Stimulated activated CD4-positive, alpha-beta T cell treated with anti-CD3 and anti-CD28 coated beads, Interleukin-4, amount 100 ng/mL, for 4 hours (primary cell): ENCODE results near the gene SBNO2.

Source experiments
- DNase-seq, 2 experiments: peaks; one replicate each; pipeline ENCODE4 v3.0.0-alpha.2; 2020

SBNO2 gene

DNA sequence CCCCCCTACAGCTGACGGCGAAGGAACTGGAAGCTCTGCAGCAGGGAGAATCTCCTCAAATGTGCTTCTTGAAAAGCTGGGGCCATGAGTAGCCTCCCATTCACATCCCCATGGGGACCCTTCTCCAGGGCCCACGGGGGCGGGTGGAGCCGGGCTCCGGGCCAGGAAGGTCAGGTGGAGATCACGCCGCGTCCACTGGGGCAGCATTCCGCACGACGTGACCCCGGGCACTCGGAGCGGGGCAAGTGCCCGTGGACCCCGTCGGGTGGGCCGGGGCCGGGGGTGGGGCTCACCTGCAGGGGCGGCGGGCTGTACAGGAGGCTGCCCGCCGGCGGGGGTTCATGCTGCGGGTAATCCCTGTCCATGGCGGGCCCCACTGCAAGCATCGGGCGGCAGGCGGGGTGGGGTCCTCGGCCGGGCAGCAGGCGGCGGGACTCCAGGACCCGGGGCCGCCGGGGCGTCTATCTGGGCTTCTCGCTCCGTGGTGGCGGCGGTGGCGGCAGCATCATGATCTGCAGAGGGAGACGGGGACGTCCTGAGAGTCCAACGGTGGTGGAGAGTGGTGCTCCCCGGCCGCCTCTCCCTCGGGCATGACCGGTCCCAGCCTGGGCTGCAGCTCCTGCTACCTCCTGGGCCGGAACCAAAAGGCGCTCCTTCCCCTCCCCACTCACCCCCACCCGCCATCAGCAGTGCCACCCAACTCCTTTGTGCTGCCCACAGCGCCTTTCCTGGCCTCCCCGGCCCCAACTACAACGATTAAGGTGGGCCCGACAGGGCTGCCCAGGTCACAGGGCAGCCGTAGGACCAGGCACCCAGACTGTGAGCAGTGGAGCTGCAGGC is 20.0 kb downstream of the SBNO2 start:
- no peak for DNase-seq

DNA sequence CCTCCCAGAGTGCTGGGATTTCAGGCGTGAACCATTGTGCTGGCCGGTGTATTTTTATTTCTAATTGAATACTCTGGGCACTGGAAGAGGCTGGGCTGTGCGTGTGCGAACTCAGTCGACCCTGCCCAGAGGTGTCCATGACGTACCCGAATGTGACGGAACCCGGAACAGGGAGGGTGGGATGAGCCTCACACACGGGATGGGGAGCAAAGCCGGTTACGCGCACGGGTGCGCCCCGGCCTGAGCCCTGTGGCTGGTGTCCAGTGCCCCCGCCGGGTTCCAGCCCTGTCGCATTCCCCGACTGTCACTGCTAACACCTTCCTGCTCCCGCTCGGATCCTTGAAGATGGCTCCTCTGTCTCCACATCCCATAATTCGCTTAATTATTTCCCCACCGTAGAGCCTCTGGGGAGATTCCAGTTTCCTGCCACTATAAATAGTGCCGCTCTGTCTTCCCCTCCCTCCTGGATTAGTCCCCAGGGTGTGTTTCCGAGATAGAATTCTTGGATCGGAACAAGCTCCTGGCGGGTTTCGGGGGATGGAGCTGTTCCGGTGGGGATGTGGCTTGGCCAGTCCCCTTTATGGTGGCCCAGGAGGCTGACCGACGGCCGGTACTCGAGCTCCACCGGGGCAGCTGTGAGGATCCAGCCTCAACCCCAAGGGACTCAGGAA is 22.0 kb downstream of the SBNO2 start:
- DNase-seq: no peak

DNA sequence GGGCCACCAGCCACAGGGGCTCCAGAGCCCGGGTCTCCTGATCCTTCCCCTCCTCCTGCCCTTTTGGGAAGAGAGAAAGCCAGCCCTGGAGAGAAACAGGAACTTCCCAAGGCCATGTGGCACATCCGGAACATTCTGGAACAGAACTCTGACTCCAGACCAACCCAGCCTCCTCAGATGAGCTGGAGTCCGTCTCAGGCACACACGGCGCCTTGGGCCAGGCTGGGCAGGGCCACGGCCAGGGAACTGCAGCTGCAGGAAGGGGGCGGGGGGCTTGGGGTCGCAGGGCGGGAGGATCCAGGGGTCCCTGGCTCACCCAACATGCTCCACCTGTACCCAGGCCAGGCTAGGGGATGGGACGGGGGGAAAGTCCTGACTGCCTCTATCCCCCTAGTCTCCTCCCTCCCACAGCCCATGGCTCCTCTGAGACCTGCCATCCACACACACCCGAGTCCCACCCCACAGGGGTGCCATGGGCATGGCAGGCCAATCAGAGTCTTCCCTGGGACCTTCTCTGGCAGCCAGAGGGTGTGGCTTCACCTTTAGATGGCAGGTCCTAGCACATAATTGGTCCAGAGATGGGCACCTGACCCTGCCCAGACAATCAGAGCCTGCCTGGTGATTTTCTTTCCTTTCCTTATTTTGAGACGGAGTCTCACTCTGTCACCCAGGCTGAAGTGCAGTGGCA is 22.9 kb downstream of the SBNO2 start:
- no peak for DNase-seq

DNA sequence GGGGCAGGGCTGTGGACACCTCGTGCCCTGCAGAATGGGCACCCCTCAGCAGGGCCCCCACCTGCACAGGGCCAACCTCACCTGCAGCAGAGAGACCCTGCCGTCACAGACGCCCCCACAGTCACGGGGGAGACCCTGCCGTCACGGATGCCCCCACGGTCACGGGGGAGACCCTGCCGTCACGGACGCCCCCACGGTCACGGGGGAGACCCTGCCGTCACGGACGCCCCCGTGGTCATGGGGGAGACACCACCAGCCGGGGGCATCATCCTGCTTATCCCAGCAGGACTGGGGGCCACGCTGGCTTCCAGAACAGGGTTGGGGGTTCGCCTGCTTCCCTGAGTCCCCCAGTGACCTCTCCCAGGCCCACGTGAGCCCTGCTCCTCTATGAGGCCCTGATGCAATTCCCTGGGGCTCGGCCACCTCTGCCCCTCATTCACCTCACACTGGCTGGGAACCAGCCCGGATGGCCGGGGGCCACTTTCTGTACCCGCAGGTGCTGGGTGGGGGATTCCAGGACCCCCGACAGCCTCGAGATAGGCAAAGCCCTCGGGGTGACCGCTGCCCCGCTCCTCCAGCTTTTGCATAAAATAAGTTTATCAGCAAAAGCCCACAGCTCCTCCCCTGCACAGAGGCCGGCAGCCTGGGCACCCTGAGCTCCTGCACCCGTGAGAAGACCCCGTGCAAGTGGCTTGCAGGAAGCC is 23.6 kb downstream of the SBNO2 start:
- DNase-seq: no peak

DNA sequence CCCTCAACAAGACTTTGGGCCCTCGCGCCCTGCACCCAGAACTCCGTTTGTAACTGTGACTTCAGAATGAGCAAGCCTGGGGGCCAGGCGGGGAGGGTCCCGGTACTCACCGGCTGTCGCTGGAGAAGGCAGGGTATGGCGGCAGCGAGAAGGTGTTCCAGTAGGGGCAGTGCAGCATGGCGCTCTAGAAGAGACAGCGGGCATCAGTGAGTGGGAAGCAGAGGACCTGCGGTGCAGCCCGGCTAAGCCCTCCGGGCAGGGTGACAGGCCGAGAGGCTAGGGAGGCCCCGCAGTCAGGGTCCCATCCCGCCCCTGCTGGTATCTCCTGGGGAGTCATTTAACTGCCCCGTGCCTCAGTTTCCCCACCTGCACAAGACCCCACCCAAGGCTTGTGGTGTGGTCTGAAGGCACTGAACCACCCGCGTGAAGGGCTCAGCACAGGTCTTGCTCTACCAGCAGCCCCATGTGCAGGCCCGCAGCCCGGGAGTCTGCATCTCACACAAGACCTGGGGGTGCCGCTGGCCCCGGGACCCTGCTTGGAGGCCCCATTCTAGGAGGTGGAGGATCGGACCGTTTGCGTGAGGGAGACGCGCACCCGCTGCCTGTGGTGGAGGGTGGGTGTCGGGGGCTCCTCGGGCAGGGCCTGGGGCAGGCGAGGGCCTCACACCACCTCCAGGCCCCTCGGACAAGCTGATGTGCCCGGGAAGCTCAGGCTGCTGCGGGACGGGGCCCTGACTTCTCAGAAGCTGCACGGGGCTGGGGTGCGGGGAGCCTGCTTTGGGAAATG is 24.6 kb downstream of the SBNO2 start:
- no peak for DNase-seq

DNA sequence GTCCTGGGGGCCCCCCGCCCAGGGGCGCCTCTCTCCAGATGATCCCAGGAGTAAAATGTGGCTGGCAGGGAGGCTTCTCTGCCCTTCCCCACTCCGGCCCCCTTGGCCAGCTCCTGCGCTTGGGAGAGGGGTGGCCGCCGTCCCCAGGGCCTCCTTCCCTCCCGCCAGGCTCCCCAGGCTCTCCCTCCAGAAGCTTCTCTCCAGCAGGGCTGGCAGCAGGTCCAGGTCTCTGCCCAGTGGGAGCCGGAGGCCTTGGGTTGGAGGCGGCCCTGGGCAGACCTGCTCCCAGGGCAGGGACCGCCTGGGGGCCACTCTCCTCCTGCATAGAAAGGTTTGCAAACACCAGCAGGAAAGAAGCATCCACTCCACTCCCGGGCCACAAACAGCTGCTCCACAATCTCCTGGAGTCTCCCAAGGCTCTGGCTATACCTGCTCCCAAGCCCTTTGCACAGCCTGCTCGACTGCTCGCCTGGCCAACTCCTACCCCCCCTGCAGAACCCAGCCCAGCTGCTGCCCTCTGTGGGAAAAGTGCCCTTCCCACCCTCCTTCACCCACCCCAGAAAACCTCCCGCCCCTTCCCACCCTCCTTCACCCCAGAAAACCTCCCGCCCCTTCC is 26.0 kb downstream of the SBNO2 start:
- DNase-seq: no peak

DNA sequence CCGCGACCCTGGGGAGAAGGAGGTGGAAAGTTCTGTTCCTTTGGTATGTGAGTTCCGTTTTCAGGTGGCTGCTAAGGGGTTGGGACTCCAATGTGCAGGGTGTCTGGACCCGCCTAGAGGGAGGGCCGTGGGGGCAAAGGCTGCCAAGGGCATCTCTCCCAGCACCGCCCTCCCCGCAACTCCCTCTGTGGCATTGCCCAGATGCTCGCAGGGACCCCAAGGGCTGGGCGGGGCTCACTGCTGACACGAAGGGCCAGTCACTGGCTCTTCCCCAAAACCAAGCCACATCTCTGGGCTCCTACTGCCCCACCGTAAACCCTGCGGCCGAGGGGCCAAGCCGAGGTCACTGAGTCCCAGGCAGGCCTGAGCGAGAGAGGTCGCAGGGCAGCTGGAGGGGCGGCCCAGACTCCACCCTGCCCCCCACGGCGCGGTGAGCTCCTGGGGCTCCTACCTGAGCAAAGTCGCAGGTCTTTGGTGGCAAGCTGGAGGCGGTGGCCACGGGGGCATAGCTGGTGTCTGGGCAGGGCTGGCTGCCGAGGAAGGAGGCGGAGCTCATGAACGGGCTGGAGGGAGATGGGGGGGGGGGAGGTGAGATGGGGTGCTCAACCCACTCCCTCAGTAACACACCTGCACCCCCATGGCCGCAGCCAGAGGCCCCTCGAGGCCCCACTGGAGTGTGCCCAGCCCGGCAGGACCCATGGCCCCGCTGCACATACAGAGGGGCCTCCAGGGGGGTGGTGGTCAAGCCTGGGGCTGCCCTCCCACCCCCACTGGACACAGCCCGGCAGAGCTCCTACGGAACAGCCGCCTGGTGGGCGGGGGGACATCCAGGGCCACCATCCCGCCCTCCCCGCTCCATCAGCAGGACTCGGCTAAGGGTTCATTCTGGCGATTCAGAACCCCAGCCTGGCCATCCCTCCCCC is 26.9 kb downstream of the SBNO2 start:
- DNase-seq: no peak

DNA sequence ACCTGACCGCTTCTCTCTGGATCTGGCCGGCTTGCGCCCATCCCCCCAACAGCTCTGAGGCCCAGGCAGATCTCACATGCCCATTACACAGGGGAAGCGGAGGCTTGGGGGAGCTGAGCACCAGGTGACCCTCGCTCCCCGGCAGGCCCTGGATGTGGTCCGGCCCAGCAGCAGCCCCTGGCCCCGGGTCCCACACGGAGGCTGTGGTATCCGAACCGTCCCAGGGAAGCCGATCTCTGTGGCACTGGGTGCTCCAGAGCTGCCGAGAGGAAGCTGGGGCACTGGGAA is 27.7 kb downstream of the SBNO2 start:
- DNase-seq: no peak

DNA sequence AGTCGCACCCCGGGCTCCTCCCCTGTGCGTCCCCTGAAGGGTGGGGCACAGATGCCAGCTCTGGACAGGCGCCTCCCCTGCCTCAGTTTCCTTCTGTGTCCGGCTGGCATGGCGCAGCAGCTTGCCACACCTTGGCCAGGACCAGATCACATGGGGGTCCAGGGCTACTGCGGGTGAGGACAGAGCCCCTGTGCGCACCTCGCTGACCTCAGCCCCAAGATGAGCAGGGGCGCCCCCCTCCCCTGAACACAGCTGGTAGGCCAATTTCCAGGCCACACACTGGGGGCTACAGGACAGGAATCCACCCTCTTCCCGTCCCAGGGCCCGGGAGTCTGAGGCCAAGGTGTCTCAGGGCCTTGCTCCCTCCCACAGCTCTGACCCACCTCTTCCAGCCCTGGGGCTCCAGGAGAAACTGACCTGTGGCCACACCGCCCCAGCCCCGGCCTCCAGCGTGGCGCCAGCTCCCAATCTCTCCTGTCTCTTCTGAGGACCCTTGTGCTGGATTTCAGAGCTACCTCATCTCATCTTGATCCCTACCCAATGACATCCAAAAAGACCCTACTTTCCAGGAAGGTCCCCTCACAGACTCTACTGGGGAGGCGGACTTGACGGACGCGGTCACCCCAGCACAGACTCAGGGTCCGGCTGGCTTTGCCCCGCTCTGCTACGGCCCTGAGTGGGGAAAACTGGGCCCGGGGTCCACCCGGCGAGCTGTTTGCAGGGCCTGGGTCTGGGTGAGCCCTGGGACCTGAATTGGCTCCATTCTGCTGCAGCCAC is 28.2 kb downstream of the SBNO2 start:
- no peak for DNase-seq

DNA sequence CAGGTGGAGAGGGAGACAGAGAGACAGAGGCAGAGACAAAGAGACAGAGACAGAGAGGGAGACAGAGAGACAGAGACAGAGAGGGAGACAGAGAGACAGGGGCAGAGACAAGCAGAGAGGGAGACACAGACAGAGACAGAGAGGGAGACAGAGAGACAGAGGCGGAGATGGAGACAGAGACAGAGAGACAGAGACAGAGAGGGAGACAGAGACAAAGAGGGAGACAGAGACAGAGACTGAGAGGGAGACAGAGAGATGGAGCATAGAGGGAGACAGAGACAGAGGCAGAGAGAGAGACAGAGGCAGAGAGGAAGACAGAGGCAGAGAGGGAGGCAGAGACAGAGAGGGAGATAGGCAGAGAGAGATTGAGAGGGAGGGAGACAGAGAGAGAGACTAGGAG is 29.3 kb downstream of the SBNO2 start:
- no peak for DNase-seq

DNA sequence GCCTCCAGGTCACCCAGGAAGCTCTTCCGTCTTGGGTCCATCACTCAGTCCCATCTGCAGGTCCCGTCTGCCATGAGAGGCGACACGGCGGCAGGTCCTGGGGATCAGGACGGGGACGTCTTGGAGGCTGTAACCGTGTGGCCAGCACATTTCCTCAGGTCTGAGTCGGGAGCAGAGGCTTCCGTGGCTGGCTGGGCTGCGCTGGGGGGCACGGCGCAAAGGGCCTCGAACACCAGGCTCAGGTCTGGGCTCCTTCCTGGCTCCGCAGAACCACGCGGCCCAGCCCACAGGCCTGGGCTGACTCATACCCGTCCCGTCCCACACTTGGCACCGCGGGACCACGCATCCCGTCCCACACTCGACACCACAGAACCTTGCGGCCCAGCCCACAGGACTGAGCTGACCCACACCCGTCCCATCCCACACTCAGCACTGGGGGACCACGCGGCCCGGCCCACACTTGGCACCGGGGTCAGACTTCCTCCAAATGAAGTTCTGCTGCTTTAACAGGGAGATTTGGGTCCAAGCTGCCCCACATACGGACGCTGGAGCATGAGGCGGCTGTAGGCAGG is 30.2 kb downstream of the SBNO2 start:
- DNase-seq: no peak

DNA sequence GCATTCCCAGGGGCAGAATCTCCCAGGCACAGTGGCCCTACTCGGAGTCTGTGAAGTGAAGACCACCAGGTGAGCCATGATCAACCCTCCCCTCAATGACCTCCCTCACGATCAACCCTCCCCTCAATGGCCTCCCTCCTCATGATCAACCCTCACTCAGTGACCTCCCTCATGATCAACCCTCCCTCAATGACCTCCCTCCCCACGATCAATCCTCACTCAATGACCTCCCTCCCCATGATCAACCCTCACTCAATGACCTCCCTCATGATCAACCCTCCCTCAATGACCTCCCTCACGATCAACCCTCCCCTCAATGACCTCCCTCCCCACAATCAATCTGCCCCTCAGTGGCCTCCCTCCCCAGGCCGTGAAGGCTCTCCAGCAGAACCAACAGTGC is 32.1 kb downstream of the SBNO2 start:
- DNase-seq: no peak

DNA sequence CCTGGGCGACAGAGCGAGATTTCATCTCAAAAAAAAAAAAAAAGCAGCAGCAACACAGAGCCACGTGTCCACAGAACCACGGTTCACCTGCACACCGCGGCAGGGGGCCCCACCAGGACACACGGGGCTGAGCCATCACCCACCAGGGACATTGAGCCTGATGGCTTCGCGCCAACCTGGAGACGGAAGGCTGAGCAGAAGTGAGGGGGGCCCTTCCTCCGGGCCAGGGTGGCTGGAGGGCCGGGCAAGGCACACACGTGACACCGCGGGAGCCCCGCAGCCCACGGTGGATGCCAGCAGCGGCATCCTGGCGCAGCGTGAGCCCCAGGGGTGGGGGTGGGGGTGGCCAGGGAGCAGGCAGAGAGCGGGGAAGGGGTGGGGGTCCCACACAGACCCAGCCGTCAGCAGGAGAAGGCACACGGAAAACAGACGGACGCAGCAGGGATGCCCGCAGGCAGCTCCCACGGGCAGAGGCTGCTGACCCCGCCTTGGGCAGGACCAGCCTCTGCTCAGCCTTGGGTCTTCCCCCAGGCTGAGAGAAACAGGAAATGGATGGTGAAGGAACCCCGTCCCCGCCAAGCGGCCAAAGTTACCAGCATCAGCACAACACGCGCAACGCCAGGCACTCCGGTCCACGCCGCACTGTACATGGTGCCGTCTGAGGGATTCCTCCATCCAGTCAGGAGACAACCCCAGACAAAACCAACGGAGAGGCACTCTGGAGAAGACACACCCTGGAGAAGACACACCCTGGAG is 33.6 kb downstream of the SBNO2 start:
- no peak for DNase-seq

DNA sequence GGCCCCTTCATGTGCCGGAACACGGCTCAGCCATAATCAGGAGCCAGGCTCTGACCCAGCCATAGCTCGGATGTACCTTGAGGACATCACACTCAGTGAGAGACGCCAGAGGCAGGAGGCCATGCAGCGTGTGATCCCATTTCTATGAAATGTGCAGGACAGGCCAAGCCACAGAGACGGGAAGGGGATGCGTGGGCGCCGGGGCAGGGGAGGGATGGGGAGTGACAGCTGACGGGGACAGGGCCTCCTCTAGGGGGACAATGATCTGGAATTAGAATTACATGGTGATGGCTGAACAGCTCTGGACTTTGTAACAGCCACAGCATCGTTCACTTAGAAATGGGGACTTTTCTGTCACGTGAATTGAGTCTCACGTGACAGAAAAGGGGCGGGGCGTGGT is 34.9 kb downstream of the SBNO2 start:
- DNase-seq: no peak

DNA sequence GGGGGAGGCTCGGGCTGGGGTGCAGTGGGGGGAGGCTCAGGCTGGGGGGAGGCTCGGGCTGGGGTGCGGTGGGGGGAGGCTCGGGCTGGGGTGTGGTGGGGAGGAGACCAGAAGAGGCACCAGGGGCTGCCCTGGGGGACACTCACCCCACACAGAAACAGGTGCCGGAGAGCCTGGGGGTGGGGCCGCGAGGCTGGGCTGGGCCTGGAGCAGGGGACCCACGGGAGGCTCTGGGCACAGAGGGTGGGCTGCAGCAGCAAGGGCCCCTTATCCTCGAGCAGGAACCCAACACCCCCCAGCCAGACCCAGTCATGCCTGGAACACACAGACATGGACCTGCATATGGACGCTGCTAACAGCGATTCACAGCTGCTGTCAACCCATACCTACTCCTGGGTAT is 35.9 kb downstream of the SBNO2 start:
- no peak for DNase-seq

DNA sequence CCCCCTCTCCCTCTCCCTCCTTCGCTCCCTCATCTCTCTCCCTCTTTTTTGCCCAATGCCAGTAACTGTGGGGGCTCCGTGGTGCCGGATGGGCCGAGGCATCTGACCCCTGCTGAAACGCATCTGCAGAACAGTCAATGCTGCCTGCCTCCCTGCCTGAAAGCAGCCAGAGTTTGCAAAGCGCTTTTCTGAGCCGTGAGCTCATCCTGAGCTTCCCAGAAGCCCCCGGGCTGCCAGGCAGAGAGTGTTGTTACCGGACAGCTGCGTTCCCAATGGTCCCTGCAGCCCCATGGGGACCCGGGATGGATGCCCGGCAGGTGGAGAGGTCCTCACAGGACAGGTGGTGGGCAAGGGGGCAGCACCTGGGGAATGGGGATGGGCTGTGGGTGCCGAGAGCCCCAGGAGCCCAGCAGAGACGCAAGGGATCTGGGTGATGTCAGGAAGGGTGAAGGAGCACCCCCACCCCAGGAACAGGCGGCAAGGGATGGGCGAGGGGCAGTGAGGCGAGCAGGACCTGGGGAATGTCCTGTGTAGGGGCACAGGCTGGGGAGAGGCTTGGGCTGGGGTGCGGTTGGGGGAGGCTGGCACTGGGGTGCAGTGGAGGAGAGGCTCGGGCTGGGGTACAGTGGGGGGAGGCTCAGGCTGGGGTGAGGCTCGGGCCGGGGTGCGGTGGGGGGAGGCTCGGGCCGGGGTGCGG is 37.3 kb downstream of the SBNO2 start:
- DNase-seq: no peak

DNA sequence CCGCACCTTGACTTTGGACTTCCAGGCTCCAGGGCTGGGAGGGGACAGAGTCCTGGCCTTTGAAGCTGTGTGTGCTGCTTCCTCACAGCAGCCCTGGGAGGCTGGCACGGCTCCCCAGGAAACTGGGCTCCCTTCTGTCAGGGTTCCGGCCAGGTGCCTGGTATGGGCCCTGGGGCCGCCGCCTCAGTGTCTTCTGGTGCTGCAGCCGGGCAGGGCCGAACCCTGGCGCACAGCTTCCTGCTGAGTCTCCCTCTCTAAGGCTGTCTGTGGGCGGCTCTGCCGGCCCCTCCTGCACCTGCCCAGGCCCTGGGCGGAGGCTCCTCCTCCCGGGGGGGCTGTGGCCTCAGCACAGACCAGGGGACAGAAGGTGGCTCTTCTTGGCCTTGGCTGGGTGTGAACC is 37.9 kb downstream of the SBNO2 start:
- no peak for DNase-seq

DNA sequence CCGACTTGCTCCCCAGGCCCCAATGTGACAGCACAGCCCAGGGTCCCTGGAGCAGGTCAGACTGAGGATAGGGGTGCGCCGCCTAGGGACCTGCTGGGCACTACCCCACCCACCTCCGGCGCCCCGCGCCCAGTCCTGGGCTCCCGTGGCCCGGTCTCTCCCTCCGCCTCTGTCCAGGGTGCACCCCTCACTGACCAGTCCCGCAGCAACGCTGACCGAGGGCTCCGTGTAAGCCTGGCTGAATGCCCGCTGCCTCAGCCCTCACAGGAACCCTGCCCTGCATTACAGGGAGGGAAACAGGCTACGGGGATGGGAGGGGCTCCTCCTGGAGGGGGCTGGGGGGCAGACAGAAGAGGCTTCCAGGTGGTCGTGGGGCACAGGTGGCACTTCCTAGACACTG is 38.6 kb downstream of the SBNO2 start:
- no peak for DNase-seq

DNA sequence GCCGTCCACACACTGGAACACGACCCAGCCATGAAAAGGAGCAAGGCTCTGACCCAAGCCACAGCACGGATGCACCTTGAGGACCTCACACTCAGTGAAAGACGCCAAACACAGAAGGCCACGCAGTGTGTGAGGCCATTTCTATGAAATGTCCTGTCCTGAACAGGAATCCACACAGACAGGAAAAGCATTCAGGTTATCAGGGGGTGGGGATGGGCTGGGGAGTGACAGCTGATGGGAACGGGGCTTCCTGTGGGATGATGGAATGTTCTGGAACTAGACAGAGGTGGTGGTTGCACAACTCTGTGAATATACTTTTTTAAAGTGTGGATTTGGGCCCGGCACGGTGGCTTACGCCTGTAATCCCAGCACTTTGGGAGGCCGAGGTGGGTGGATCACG is 39.6 kb downstream of the SBNO2 start:
- no peak for DNase-seq
